ENCODE data around the gene OSBPL10.

OSBPL10 gene

GRCh38 chr3:31847760-31848159 lies 133.3 kb downstream of the OSBPL10 start:
- no peak for DNase-seq

GRCh38 chr3:31841515-31841914 lies 139.5 kb downstream of the OSBPL10 start:
- DNase-seq: no peak

GRCh38 chr3:31840252-31840651 lies 140.8 kb downstream of the OSBPL10 start:
- DNase-seq: no peak

- no peak for DNase-seq
Measured at GRCh38 chr3:31839144-31839917, 141.7 kb downstream of the OSBPL10 start.

- no peak for DNase-seq
Measured at GRCh38 chr3:31836131-31837075, 144.7 kb downstream of the OSBPL10 start.

- no peak for DNase-seq
Measured at GRCh38 chr3:31833391-31834190, 147.5 kb downstream of the OSBPL10 start.

GRCh38 chr3:31832551-31832950 lies 148.5 kb downstream of the OSBPL10 start:
- no peak for DNase-seq

- no peak for DNase-seq
Measured at GRCh38 chr3:31831591-31831990, 149.5 kb downstream of the OSBPL10 start.

- DNase-seq: no peak
Measured at GRCh38 chr3:31829826-31830426, 151.1 kb downstream of the OSBPL10 start.

GRCh38 chr3:31829010-31829409 lies 152.1 kb downstream of the OSBPL10 start:
- no peak for DNase-seq

GRCh38 chr3:31828007-31828406 lies 153.1 kb downstream of the OSBPL10 start:
- DNase-seq: no peak

- DNase-seq: no peak
Measured at GRCh38 chr3:31823184-31823583, 157.9 kb downstream of the OSBPL10 start.

GRCh38 chr3:31821118-31821517 lies 159.9 kb downstream of the OSBPL10 start:
- DNase-seq: no peak

- DNase-seq: no peak
Measured at GRCh38 chr3:31819441-31819840, 161.6 kb downstream of the OSBPL10 start.

GRCh38 chr3:31817411-31817966 lies 163.6 kb downstream of the OSBPL10 start:
- no peak for DNase-seq

GRCh38 chr3:31815631-31816440 lies 165.2 kb downstream of the OSBPL10 start:
- DNase-seq: no peak

- no peak for DNase-seq
Measured at GRCh38 chr3:31815006-31815405, 166.1 kb downstream of the OSBPL10 start.

- DNase-seq: no peak
Measured at GRCh38 chr3:31813686-31814085, 167.4 kb downstream of the OSBPL10 start.

- no peak for DNase-seq
Measured at GRCh38 chr3:31813197-31813596, 167.9 kb downstream of the OSBPL10 start.

- no peak for DNase-seq
Measured at GRCh38 chr3:31810991-31811433, 170.1 kb downstream of the OSBPL10 start.

- DNase-seq: no peak
Measured at GRCh38 chr3:31808143-31808720, 172.8 kb downstream of the OSBPL10 start.

Data from CD4-positive, alpha-beta T cell treated with Interleukin-15 for 1 hour (primary cell).